ENCODE data around the gene PPM1H.

- TF ChIP-seq, protein P1, sequence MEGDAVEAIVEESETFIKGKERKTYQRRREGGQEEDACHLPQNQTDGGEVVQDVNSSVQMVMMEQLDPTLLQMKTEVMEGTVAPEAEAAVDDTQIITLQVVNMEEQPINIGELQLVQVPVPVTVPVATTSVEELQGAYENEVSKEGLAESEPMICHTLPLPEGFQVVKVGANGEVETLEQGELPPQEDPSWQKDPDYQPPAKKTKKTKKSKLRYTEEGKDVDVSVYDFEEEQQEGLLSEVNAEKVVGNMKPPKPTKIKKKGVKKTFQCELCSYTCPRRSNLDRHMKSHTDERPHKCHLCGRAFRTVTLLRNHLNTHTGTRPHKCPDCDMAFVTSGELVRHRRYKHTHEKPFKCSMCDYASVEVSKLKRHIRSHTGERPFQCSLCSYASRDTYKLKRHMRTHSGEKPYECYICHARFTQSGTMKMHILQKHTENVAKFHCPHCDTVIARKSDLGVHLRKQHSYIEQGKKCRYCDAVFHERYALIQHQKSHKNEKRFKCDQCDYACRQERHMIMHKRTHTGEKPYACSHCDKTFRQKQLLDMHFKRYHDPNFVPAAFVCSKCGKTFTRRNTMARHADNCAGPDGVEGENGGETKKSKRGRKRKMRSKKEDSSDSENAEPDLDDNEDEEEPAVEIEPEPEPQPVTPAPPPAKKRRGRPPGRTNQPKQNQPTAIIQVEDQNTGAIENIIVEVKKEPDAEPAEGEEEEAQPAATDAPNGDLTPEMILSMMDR (IDR thresholded peaks at IDR 0.05) = no peak
- no peak for TF ChIP-seq POLR2A (IDR thresholded peaks at IDR 0.05)
These were observed 291.5 kb downstream of the PPM1H start for GRCh38 chr12:62643486-62643885.

All from heart left ventricle (tissue), 13 donors.